COR-L47 (cell line): ENCODE measurements around the gene OR6K2.

Experiments used
- DNase-seq: peaks from one replicate; lab custom pipeline; 2025; lab: John Stamatoyannopoulos, UW

The OR6K2 gene

GRCh38 chr1:158685085-158685484 is 15.4 kb downstream of the OR6K2 start:
- DNase-seq, result no peak

- no peak for DNase-seq
Observed at GRCh38 chr1:158681606-158682005, 18.8 kb downstream of the OR6K2 start.

- DNase-seq, result no peak
Observed at GRCh38 chr1:158679289-158679688, 21.2 kb downstream of the OR6K2 start.

GRCh38 chr1:158675563-158676323 is 24.7 kb downstream of the OR6K2 start:
- no peak for DNase-seq

- no peak for DNase-seq
Observed at GRCh38 chr1:158674302-158674701, 26.1 kb downstream of the OR6K2 start.

- no peak for DNase-seq
Observed at GRCh38 chr1:158666037-158666436, 34.4 kb downstream of the OR6K2 start.

DNA sequence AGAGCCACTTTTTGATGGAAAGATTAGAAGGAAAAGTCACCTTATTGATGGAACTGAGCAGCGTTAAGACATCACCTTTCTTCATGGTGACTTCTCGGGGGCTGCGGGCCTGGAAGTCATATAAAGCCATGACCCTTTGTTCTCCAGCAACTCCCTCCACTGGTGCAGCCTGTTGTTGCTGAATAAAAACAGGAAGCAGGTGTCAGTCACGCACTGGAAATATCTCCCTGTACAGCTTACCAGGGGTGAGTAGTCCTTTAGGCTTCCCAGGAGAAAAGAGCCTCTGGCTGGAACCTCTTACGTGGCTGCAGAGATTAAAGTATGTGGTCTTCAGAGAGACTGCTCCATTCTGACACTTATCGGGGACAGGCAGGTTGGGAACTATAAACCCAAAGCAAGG is 45.9 kb downstream of the OR6K2 start:
- no peak for DNase-seq

DNA sequence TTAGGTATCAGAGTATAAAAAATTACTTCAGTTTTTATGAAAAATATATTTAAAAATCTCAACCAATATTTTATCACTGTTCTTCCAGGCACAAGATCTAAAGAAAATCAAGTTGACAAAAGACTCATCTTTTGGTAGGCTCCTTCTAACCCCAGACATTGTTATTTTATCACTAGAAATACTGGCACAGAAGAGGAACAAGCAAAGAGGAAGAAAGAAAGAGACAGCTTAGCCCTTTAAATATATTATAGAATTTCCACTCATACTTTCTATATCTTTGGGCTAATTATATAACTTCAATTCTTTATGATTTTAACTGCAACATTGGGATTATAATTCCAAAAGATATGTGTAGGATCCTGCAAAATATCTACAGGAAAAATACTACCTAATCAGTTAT is 46.4 kb downstream of the OR6K2 start:
- DNase-seq, result no peak

DNA sequence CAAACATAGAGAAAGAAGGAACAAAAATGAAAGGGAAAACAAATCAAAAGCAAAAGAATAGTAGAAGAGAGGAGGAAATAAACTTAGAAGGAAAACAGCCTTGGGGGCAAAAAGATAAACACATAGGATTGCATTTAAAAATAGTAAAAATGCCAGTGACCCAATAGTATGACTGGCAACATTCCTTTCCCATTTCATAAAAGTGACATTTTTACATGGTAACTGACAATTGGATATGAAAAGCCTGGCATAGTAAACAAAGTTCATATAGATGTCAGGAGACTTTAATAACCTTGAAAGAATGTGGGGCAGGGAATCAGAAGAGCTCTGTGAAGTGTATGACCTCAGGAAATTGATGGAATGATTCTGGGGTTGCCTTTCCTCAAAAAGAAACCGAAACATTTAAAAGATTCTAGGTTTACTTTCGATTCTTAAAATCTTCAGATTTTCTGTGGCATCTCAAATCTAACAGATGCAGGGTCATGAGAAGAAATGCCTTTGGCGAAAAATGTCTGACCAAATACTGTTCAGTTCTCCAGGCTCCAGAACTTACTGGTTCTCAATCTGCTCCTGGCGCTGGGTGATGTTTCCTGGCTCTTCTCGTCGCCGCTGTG is 47.6 kb downstream of the OR6K2 start:
- DNase-seq, result no peak
